ENCODE results near the gene CEMIP. TPM values are rescaled to one million over a fixed set of nuclear protein-coding genes. Genes with fewer than 3 reads are reported as not detected.
"Not testable (repeated sequence)": the region's sequence is repeated elsewhere in the genome, so short reads cannot be mapped to it uniquely, and the experiment has no call there.

Gene CEMIP
- total RNA-seq, 1 experiment from 2014 or later = 3.5 TPM

GRCh38 chr15:80958818-80959495 lies 179.8 kb downstream of the CEMIP start:
- no peaks in the 10 kb centered on the region for H3K27me3 ChIP-seq (ENCODE audit: insufficient read depth, low read length)
- no peak for TF ChIP-seq SRF (IDR thresholded peaks at IDR 0.05; ENCODE audit: low read depth)
- H3K4me2 ChIP-seq (ENCODE audit: low read length) = no peak overlapping the region
- peaks cover 32 to 38% of the 10 kb centered on the region in 2 experiments for H3K4me1 ChIP-seq (ENCODE audit: control insufficient read depth in 1 of 2, insufficient read depth in 2 of 2, low read length in 2 of 2)
- H3K9me2 ChIP-seq (ENCODE audit: insufficient read depth) = no peaks in the 10 kb centered on the region
- POLR2A ChIA-PET = no interaction called here
- H4K20me1 ChIP-seq (ENCODE audit: insufficient read depth) = no peaks in the 10 kb centered on the region
- no peaks in the 10 kb centered on the region for H3K36me3 ChIP-seq (ENCODE audit: control insufficient read depth in 1 of 2, insufficient read depth in 2 of 2, low read length in 2 of 2)
- no peak overlapping the region for H2AFZ ChIP-seq (ENCODE audit: low read depth, low read length, poor library complexity, severe bottlenecking)
- CTCF ChIA-PET = interaction anchor here (2.3 kb wide), 1 partner anchor 11 kb away, joined by 8 read pairs; no protein-coding TSS in a partner anchor
- RAD21 ChIA-PET (ENCODE audit: low non-redundant PET in 1 of 2, low total read pairs in 2 of 2, uncharacterized antibody in 2 of 2, unreplicated experiment in 2 of 2) = interaction anchor here in 1 of 2 experiments (0.6 kb wide), 1 partner anchor 164 kb away, joined by 3 read pairs; no protein-coding TSS in a partner anchor
- H3K9me3 ChIP-seq (ENCODE audit: control insufficient read depth in 1 of 2, insufficient read depth in 1 of 2, low read depth in 1 of 2, low read length in 2 of 2) = no peaks in the 10 kb centered on the region
- no peak overlapping the region for H3K9ac ChIP-seq (ENCODE audit: low read length)
- intact Hi-C loops (cut with micrococcal nuclease) = no loop called here
- no peak for ATAC-seq
- no peak for DNase-seq (ENCODE audit: low read depth, low spot score)
- no peaks in the 10 kb centered on the region for H3K79me2 ChIP-seq (ENCODE audit: insufficient read depth, low read length)
- no TSS peak for BruUV-seq (replicated peaks)
- no peak overlapping the region for H3K27ac ChIP-seq (ENCODE audit: low read depth, low read length)
- H3K4me3 ChIP-seq (replicated peaks in 1 of 2; ENCODE audit: low read depth in 1 of 2, low read length in 2 of 2) = no peak overlapping the region

GRCh38 chr15:80965454-80965853 lies 186.3 kb downstream of the CEMIP start:
- H4K20me1 ChIP-seq (ENCODE audit: insufficient read depth); DNase-seq (ENCODE audit: low read depth, low spot score); H3K9me2 ChIP-seq (ENCODE audit: insufficient read depth); H3K4me2 ChIP-seq (ENCODE audit: low read length); H2AFZ ChIP-seq (ENCODE audit: low read depth, low read length, poor library complexity, severe bottlenecking); H3K9me3 ChIP-seq (ENCODE audit: control insufficient read depth in 1 of 2, insufficient read depth in 1 of 2, low read depth in 1 of 2, low read length in 2 of 2); H3K27ac ChIP-seq (ENCODE audit: low read depth, low read length); RAD21 ChIA-PET (ENCODE audit: low non-redundant PET in 1 of 2, low total read pairs in 2 of 2, uncharacterized antibody in 2 of 2, unreplicated experiment in 2 of 2); H3K4me1 ChIP-seq (ENCODE audit: control insufficient read depth in 1 of 2, insufficient read depth in 2 of 2, low read length in 2 of 2); H3K27me3 ChIP-seq (ENCODE audit: insufficient read depth, low read length); H3K79me2 ChIP-seq (ENCODE audit: insufficient read depth, low read length); H3K9ac ChIP-seq (ENCODE audit: low read length); CTCF ChIA-PET; H3K36me3 ChIP-seq (ENCODE audit: control insufficient read depth in 1 of 2, insufficient read depth in 2 of 2, low read length in 2 of 2); POLR2A ChIA-PET; intact Hi-C loops (cut with micrococcal nuclease); H3K4me3 ChIP-seq (replicated peaks in 1 of 2; ENCODE audit: low read depth in 1 of 2, low read length in 2 of 2); ATAC-seq; BruUV-seq (replicated peaks): not testable (repeated sequence)

All from HCT116 (cell line).